GM06990 (cell line): ENCODE data around the gene TPM1.
"Not testable (repeated sequence)": the region's sequence is repeated elsewhere in the genome, so short reads cannot be mapped to it uniquely, and the experiment has no call there.

Experiments
- DNase-seq: peaks from one replicate; pipeline ENCODE4 v3.0.0-alpha.2; 2011; ENCODE audit not compliant: insufficient read length; ENCODE audit errors: extremely low read depth
- H3K27me3 ChIP-seq: replicated peaks from 2 replicates; pipeline ENCODE4 v1.6.0; 2011; ENCODE audit warnings: low read length; ENCODE audit not compliant: control insufficient read depth, insufficient read depth
- H3K36me3 ChIP-seq: 2 replicates; pipeline ENCODE4 v1.5.1; 2011; ENCODE audit warnings: low read length; ENCODE audit not compliant: control insufficient read depth, insufficient read depth
- H3K4me3 ChIP-seq: replicated peaks from 2 replicates; pipeline ENCODE4 v1.5.1; 2011; ENCODE audit warnings: low read depth, mild to moderate bottlenecking, control low read depth, low read length
- CTCF ChIP-seq: IDR thresholded peaks from 2 replicates; pipeline ENCODE4 v1.5.1; 2011; ENCODE audit warnings: low read length, control low read depth, mild to moderate bottlenecking, inconsistent platforms; ENCODE audit not compliant: insufficient read depth, poor library complexity, severe bottlenecking

TPM1 gene

GRCh38 chr15:63091679-63092446 is 49.3 kb downstream of the TPM1 start:
- Histone ChIP-seq H3K27me3 (no peaks in the 10 kb centered on the region), H3K4me3 (no peak overlapping the region), H3K36me3 (no peaks in the 10 kb centered on the region)
- TF ChIP-seq CTCF = no peak
- no peak for DNase-seq

- peak; percentile 87 for TF ChIP-seq CTCF
- no peaks in the 10 kb centered on the region for H3K27me3 ChIP-seq
- no peak overlapping the region for H3K4me3 ChIP-seq
- H3K36me3 ChIP-seq = no peaks in the 10 kb centered on the region
- DNase-seq = no peak
Observed at GRCh38 chr15:63093486-63094205, 51.1 kb downstream of the TPM1 start.

GRCh38 chr15:63094495-63094931 is 52.0 kb downstream of the TPM1 start:
- H3K4me3 ChIP-seq = no peak overlapping the region
- no peak for TF ChIP-seq CTCF
- no peaks in the 10 kb centered on the region for H3K27me3 ChIP-seq
- no peaks in the 10 kb centered on the region for H3K36me3 ChIP-seq
- no peak for DNase-seq

GRCh38 chr15:63096178-63096577 is 53.6 kb downstream of the TPM1 start:
- Histone ChIP-seq H3K36me3 (no peaks in the 10 kb centered on the region), H3K27me3 (no peaks in the 10 kb centered on the region), H3K4me3 (no peak overlapping the region)
- DNase-seq = no peak
- no peak for TF ChIP-seq CTCF

- not testable (repeated sequence) for H3K36me3 ChIP-seq, H3K4me3 ChIP-seq, H3K27me3 ChIP-seq, DNase-seq
Observed at GRCh38 chr15:63098901-63099300, 56.4 kb downstream of the TPM1 start.

- H3K4me3 ChIP-seq, H3K36me3 ChIP-seq, H3K27me3 ChIP-seq, DNase-seq: not testable (repeated sequence)
Observed at GRCh38 chr15:63099581-63099980, 57.0 kb downstream of the TPM1 start.
